ENCODE results near the gene NUDT13. TPM values are rescaled to one million over a fixed set of nuclear protein-coding genes. Genes with fewer than 3 reads are reported as not detected.

The NUDT13 gene
- total and polyA plus RNA-seq, 9 of the 15 experiments (the other 6 are each of a cell fraction or from before 2014, with no cell fraction given): 4.7 to 11.1 (median 5.6) TPM

- TF ChIP-seq E2F8 (IDR thresholded peaks at IDR 0.05; ENCODE audit: low read depth, partially characterized antibody) (peak; percentile 97), CBX2 (IDR thresholded peaks at IDR 0.05; ENCODE audit: insufficient read depth, low read length, poor library complexity, severe bottlenecking) (no peak), PREB (CRISPR knock-in tag; IDR thresholded peaks at IDR 0.05) (no peak; the same call in 1 of the 2 replicates), CBX5 (IDR thresholded peaks at IDR 0.05; ENCODE audit: borderline replicate concordance, low read depth) (no peak), NEUROD1 (IDR thresholded peaks at IDR 0.05; ENCODE audit: borderline replicate concordance, low read depth, low read length, partially characterized antibody) (peak; percentile 42), HDAC3 (IDR thresholded peaks at IDR 0.05; ENCODE audit: borderline replicate concordance, partially characterized antibody) (no peak), ARID2 (IDR thresholded peaks at IDR 0.05) (no peak), EGR1 (conservative IDR thresholded peaks at IDR 0.05) (peak; percentile 84), FOXM1 (IDR thresholded peaks at IDR 0.05; ENCODE audit: low read depth) (peak; percentile 50; the same call in 1 of the 2 replicates), FOXM1 (CRISPR knock-in tag; IDR thresholded peaks at IDR 0.05; ENCODE audit: low read depth) (no peak), NCOA4 (IDR thresholded peaks at IDR 0.05; ENCODE audit: partially characterized antibody) (no peak), AFF4 (CRISPR knock-in tag; IDR thresholded peaks at IDR 0.05) (peak; percentile 68), ZNF584 (CRISPR knock-in tag; IDR thresholded peaks at IDR 0.05; ENCODE audit: low read depth) (no peak), ETS2 (tag; IDR thresholded peaks at IDR 0.05; ENCODE audit: borderline replicate concordance, poor library complexity, severe bottlenecking) (no peak), BACH1 (tag; IDR thresholded peaks at IDR 0.05) (no peak; the same call in 1 of the 2 replicates), RBM25 (IDR thresholded peaks at IDR 0.05; ENCODE audit: low read depth, low read length, severe bottlenecking) (no peak), MBD1 (CRISPR knock-in tag; IDR thresholded peaks at IDR 0.05) (no peak)
These were observed 57.7 kb downstream of the NUDT13 start, which contains the start of the genes ECD and FAM149B1 (continued) for GRCh38 chr10:73167783-73168464.

Data from K562 (cell line).